Activated T-helper 1 cell treated with anti-CD3 and anti-CD28 coated beads, Interleukin-12 subunit alpha, Interleukin-12 subunit beta, Interleukin-2, Interleukin-4 antibody, amounts not matched to agents 30 ng/mL and 10 ng/mL and 1 ng/mL, durations not matched to agents 14 hours and 24 hours and 36 hours (primary cell): ENCODE results near the gene PHF11. TPM values are rescaled to one million over a fixed set of nuclear protein-coding genes. Genes with fewer than 3 reads are reported as not detected.
"Not testable (repeated sequence)": the region's sequence is repeated elsewhere in the genome, so short reads cannot be mapped to it uniquely, and the experiment has no call there.

Experiments used
- DNase-seq: peaks from one replicate; pipeline ENCODE4 v3.0.0; 2021; ENCODE audit warnings: low spot score
- H3K27ac Mint-ChIP-seq: one replicate; pipeline ENCODE4 v1.8.0; 2021; ENCODE audit warnings: mild to moderate bottlenecking, mixed read lengths
- H3K27me3 Mint-ChIP-seq: one replicate; pipeline ENCODE4 v1.8.0; 2022; ENCODE audit warnings: mild to moderate bottlenecking, moderate library complexity, mixed read lengths; ENCODE audit not compliant: insufficient read depth
- H3K36me3 Mint-ChIP-seq: one replicate; pipeline ENCODE4 v1.8.0; 2021; ENCODE audit warnings: low read depth, mixed read lengths
- H3K4me1 Mint-ChIP-seq: one replicate; pipeline ENCODE4 v1.8.0; 2021; ENCODE audit warnings: low read depth, mixed read lengths
- H3K4me3 Mint-ChIP-seq: one replicate; pipeline ENCODE4 v1.8.0; 2021; ENCODE audit warnings: mild to moderate bottlenecking, moderate library complexity, mixed read lengths
- H3K9me3 Mint-ChIP-seq: one replicate; pipeline ENCODE4 v1.8.0; 2021; ENCODE audit warnings: mixed read lengths
- intact Hi-C: fragments of 100-400 bp; cut with micrococcal nuclease; formaldehyde crosslinking; loops from one replicate; pipeline ENCODE4 v1.15.1; 2024
- total RNA-seq: library from RNA; stranded (reverse); gene quantifications from 2 replicates; pipeline ENCODE4 v1.2.3, GENCODE V29; 2022

Gene PHF11
- total RNA-seq, 1 donor from 2014 or later = 66.0 TPM

DNA sequence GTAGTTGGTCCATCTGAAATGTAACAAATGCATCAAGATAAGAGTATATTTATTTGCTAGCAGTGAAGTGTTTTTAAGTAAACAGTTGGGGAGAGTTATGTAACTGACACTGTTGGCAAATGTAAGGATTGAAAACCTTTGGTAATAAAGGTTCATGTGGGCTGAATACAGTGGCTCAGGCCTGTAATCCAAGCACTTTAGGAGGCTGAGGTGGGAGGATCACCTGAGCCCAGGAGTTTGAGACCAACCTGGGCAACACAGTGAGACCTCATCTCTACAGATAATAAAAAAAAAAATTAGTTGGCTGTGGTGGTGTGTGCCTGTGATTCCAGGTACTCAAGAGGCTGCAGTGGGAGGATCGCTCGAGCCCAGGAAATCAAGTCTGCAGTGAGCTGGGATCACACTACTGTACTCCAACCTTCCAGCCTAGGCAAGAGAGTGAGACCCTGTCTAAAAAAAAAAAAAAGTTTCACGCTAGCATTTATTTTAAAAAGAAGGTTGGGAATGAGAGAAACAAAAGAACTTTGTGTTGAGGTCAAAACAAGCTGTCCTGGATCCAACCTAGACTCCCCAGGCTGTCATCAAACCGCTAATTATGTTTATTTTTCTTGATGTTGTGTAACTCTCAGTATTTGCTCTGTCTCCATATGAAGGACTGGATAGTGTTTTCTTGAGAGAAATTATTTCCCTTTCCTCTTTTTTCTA is 31.0 kb upstream of the PHF11 start:
- no peak overlapping the region for H3K4me3 Mint-ChIP-seq
- no peaks in the 10 kb centered on the region for H3K27me3 Mint-ChIP-seq
- H3K4me1 Mint-ChIP-seq = no peaks in the 10 kb centered on the region
- H3K27ac Mint-ChIP-seq = no peak overlapping the region
- H3K36me3 Mint-ChIP-seq = peaks cover 52% of the 10 kb centered on the region
- DNase-seq = no peak
- peaks cover 14% of the 10 kb centered on the region for H3K9me3 Mint-ChIP-seq
- intact Hi-C loops = no loop called here

DNA sequence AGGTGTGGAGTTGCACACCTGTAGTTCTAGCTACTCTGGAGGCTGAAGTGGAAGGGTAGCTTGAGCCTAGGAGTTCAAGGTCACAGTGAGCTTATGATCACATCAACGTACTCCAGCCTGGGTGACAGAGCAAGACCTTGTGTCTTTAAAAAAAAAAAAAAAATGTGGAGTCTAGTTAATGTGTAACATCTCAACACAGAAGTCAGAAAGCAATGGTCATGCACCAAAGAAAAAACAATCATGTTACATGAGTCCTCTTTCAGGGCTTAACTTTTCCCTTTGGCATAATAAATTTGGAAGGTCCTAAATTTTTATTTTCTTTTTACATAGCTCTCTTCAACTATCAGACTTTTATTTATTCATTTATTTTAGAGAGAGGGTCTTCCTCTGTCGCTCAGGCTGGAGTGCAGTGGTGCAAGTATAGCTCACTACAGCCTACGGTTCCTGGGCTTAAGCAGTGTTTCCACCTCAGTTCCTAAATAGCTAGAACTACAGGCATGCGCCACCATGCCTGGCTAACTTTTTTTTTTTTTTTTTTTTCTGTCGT is 29.4 kb upstream of the PHF11 start:
- Mint-ChIP-seq H3K36me3 (peaks cover 50% of the 10 kb centered on the region), H3K27ac (no peak overlapping the region), H3K4me3 (no peak overlapping the region), H3K9me3 (peaks cover 14% of the 10 kb centered on the region), H3K27me3 (no peaks in the 10 kb centered on the region), H3K4me1 (no peaks in the 10 kb centered on the region)
- intact Hi-C loops = no loop called here
- DNase-seq = no peak

DNA sequence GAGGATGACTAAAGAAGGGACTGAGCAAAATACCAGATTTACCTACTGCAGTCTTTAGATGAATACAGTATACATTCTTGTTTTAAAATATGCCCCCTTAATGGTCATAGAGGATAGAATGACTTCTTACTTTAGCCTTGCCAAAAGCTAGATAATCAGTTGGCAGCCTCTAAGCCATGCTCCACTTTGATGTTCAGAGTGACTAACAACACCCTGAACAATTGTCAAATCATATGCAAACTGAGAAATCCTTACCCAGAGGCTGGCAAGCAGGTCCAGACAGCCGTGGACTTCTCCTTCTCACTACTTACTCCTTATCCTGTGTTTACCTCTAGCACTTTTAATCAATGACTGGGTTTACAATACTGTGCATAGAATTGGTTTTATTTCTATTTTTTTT is 23.6 kb upstream of the PHF11 start:
- intact Hi-C loops = no loop called here
- no peak overlapping the region for H3K27ac Mint-ChIP-seq
- H3K9me3 Mint-ChIP-seq = no peaks in the 10 kb centered on the region
- H3K4me1 Mint-ChIP-seq = no peaks in the 10 kb centered on the region
- no peak overlapping the region for H3K4me3 Mint-ChIP-seq
- H3K27me3 Mint-ChIP-seq = no peaks in the 10 kb centered on the region
- no peak for DNase-seq
- H3K36me3 Mint-ChIP-seq = peaks cover 29% of the 10 kb centered on the region

DNA sequence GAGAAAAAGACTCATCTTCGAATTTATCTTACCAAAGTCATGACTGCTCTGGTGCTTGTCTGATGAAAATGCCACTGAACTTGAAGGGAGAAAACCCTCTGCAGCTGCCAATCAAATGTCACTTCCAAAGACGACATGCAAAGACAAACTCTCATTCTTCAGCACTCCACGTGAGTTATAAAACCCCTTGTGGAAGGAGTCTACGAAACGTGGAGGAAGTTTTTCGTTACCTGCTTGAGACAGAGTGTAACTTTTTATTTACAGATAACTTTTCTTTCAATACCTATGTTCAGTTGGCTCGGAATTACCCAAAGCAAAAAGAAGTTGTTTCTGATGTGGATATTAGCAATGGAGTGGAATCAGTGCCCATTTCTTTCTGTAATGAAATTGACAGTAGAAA is 19.2 kb upstream of the PHF11 start:
- H3K9me3 Mint-ChIP-seq = no peaks in the 10 kb centered on the region
- H3K27ac Mint-ChIP-seq = no peak overlapping the region
- no peaks in the 10 kb centered on the region for H3K27me3 Mint-ChIP-seq
- H3K36me3 Mint-ChIP-seq = peaks cover 30% of the 10 kb centered on the region
- no peak for DNase-seq
- no peaks in the 10 kb centered on the region for H3K4me1 Mint-ChIP-seq
- intact Hi-C loops = no loop called here
- H3K4me3 Mint-ChIP-seq = no peak overlapping the region

DNA sequence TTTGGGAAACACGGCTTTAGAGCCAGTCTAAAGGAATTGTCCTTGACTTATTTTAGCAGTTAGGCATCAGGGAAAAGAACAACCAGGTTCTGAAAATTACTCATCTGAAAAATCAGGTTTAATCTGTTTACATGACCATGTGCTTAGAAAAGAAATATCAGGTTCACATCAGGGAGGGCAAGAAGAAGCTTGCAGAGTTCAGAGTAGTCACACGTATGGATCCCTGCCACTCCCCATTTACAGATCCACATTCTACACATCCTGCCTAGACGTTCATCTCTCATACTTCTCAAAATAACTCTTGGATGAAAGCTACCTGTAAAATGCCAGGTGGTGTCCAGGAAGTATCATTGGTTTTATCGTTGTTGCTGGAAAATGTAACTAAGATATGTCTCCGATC is 14.0 kb upstream of the PHF11 start:
- Mint-ChIP-seq H3K9me3 (no peaks in the 10 kb centered on the region), H3K4me1 (no peaks in the 10 kb centered on the region), H3K4me3 (no peak overlapping the region), H3K36me3 (peaks cover 38% of the 10 kb centered on the region), H3K27ac (no peak overlapping the region), H3K27me3 (no peaks in the 10 kb centered on the region)
- DNase-seq = no peak
- intact Hi-C loops = no loop called here

DNA sequence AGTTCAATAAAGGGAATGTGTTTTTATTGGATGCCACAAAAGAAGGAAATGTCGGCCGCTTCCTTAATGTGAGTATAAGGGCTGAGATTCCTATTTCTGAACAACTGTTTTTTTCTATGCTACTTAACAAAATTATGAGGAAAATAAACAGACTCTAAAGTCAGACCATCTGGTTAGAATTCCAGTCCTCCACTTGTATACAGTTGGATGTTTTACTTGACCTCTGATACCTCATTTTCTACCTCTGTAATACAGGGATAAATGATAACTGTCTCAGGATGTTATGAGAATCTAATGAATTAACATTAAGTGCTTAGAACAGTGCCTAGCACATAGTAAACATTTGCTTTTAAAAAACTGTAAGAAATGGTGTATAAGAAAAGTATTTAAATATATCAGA is 7.2 kb upstream of the PHF11 start:
- Mint-ChIP-seq H3K27ac (no peak overlapping the region), H3K4me1 (peaks cover 2% of the 10 kb centered on the region), H3K36me3 (peaks cover 23% of the 10 kb centered on the region), H3K27me3 (no peaks in the 10 kb centered on the region), H3K4me3 (no peak overlapping the region), H3K9me3 (no peaks in the 10 kb centered on the region)
- no peak for DNase-seq
- intact Hi-C loops = no loop called here

DNA sequence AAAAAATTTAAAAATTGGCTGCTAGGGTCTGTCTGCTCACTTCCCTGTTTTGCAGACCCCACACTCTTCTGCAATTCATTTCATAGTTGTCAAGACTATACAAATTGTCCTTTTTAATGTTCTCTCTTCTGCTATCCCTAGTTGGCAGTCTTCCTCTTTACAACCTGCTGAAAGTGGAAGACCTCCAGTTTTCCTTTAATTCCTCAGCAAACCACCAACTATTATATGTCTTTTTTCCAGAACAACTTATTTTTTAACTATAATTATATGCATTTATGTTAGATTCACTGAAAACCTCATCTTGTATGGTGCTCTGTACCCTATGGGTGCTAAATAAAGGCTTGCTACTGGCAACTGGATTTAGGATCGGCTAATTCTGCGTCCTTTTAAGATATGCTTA is 1.1 kb upstream of the PHF11 start:
- peak overlapping the region; percentile 96 for H3K4me3 Mint-ChIP-seq
- intact Hi-C loops = loop anchor here (1.0 to 5.0 kb wide), 11 partner anchors 40 to 1398 kb away; partner anchors contain the start of genes CAB39L, CDADC1, EBPL and SETDB2
- peak overlapping the region; percentile 99 for H3K27ac Mint-ChIP-seq
- peaks cover 47% of the 10 kb centered on the region for H3K4me1 Mint-ChIP-seq
- no peaks in the 10 kb centered on the region for H3K9me3 Mint-ChIP-seq
- H3K36me3 Mint-ChIP-seq = peaks cover 34% of the 10 kb centered on the region
- H3K27me3 Mint-ChIP-seq = no peaks in the 10 kb centered on the region
- no peak for DNase-seq

DNA sequence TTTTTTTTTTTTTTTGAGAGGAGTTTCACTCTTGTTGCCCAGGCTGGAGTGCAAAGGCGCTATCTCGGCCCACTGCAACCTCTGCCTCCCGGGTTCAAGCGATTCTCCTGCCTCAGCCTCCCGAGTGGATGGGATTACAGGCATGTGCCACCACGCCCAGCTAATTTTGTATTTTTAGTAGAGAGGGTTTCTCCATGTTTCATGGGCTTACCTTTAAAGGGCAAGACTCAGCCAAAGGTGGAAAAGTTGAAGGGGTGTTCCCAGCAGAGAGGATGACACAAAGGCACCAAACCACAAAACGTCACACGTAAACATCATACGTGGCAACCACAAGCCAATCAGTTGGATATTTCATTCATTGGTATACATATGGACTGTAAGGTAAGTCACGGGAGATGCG is 1.1 kb downstream of the PHF11 start:
- H3K27me3 Mint-ChIP-seq, H3K9me3 Mint-ChIP-seq: not testable (repeated sequence)
- peaks cover 42% of the 10 kb centered on the region for H3K36me3 Mint-ChIP-seq
- H3K4me1 Mint-ChIP-seq = peaks cover 57% of the 10 kb centered on the region
- peak; percentile 58 for DNase-seq
- H3K4me3 Mint-ChIP-seq = peak overlapping the region; percentile 88
- intact Hi-C loops = loop anchor here (2.0 to 5.0 kb wide), 4 partner anchors 195 to 740 kb away; partner anchors contain the start of gene EBPL
- peak overlapping the region; percentile 99 for H3K27ac Mint-ChIP-seq

DNA sequence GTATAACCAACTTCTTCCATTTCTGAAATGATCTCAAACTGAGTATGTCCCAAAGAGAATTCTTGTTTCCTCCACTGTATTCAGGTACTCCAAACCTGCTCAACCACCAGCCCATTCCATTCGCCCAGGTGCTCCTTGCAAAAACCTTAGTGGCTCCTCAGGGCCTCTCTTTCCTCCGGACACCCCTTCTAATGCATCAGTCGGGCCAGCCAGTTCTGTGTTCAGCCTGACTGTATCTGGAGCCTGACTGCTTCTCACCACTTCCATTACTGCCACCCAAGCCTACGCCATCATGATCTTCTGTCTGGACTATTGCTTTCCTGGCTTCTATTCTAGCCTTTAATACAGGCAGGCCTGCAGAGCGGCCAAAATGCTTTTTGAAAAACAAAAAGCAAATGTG is 1.5 kb downstream of the PHF11 start:
- Mint-ChIP-seq H3K4me3 (peak overlapping the region; percentile 88), H3K27me3 (no peaks in the 10 kb centered on the region), H3K4me1 (peaks cover 57% of the 10 kb centered on the region), H3K27ac (peak overlapping the region; percentile 99), H3K9me3 (no peaks in the 10 kb centered on the region), H3K36me3 (peaks cover 42% of the 10 kb centered on the region)
- intact Hi-C loops = loop anchor here (2.0 to 5.0 kb wide), 4 partner anchors 195 to 740 kb away; partner anchors contain the start of gene EBPL
- no peak for DNase-seq

DNA sequence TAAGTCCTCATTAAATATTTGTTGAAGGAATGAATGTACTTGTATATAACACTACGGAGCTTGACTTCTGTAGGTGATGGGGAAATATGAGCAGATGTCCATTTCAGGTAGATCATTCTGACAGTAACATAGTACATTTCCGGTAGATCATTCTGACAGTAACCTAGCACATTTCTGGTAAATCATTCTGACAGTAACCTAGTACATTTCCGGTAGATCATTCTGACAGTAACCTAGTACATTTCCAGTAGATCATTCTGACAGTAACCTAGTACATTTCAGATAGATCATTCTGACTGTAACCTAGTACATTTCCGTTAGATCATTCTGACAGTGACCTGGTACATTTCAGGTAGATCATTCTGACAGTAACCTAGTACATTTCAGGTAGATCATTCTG is 2.5 kb downstream of the PHF11 start:
- peak overlapping the region; percentile 99 for H3K27ac Mint-ChIP-seq
- intact Hi-C loops = loop anchor here (5.0 kb wide), 3 partner anchors 194 to 739 kb away; partner anchors contain the start of gene EBPL
- peaks cover 48% of the 10 kb centered on the region for H3K36me3 Mint-ChIP-seq
- H3K4me1 Mint-ChIP-seq = peaks cover 65% of the 10 kb centered on the region
- no peaks in the 10 kb centered on the region for H3K27me3 Mint-ChIP-seq
- peak overlapping the region; percentile 32 for H3K4me3 Mint-ChIP-seq
- no peaks in the 10 kb centered on the region for H3K9me3 Mint-ChIP-seq
- DNase-seq = no peak

DNA sequence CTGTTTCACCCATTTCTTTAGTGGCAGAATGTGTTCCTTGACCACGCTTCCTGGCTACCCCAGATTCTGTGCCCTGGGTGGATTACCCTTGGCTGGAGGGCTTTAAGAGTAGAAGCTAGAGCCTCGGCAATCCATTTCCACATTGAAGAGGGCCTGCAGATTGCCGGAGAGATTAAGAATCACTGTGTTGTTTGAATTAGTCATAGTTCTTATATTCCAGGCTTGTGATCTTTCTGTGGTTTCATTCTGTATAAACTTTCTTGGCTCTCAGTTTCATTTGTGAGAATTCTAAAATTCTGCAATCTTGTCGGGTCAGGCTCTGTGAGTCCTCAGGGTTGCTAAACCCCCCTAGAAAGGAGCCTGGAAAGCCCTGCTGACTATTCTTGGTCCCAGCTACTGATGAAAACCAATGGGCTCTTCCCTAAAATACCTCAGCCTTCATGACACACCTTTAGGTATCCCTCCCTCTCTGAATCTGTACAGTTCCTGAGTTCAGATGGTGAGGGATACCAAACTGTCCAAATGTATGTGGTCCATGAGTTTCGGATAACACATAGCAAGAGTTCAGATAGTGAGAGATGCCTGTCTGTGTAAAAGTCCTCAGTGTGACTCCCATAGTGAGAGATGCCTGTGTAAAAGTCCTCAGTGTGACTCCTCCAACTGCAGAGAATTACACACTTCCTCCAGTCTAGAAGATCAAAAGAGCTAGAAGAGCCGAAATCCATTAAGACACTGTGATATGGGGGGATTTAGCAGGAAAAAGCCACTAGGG is 4.3 kb downstream of the PHF11 start:
- Mint-ChIP-seq H3K4me3 (peak overlapping the region; percentile 36), H3K36me3 (peaks cover 53% of the 10 kb centered on the region), H3K27ac (peak overlapping the region; percentile 60), H3K27me3 (no peaks in the 10 kb centered on the region), H3K9me3 (no peaks in the 10 kb centered on the region), H3K4me1 (peaks cover 56% of the 10 kb centered on the region)
- DNase-seq = no peak
- intact Hi-C loops = loop anchor here (5.0 kb wide), 3 partner anchors 192 to 737 kb away; partner anchors contain the start of gene EBPL

DNA sequence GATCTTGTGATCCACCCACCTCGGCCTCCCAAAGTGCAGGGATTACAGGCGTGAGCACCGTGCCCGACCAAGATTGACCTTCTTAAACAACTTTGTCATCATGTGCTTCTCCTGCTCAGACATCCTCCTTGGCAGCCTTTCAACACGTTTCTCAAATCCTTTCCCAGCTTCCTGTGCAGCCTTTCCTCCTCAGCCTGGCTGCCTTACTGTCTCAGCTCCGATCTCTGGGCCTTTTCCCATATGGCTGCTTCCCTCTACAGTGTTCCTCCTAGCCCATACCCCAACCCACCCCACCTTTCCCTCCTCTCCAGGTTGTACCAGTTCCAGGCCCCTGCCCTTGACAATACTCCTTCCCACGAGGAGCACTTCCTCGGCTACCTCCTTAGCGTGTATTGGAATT is 7.2 kb downstream of the PHF11 start:
- intact Hi-C loops = no loop called here
- no peak for DNase-seq
- Mint-ChIP-seq H3K4me1 (peaks cover 53% of the 10 kb centered on the region), H3K36me3 (peaks cover 50% of the 10 kb centered on the region), H3K27me3 (no peaks in the 10 kb centered on the region), H3K4me3 (no peak overlapping the region), H3K9me3 (no peaks in the 10 kb centered on the region), H3K27ac (no peak overlapping the region)

DNA sequence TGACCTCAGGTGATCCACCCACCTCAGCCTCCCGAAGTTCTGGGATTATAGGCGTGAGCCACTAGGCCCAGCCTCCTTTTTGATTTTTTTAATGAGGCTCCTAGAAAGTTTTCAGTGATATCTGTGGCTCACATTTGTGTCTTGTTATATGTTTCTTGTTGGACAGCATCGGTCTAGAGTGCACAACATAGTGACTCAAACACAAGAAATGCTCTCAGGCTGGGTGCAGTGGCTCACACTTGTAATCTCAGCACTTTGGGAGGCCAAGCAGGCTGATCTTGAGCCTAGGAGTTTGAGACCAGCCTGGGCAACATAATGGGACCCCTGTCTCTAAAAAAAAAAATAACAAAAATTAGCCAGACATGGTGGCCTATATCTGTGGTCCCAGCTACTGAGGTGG is 8.2 kb downstream of the PHF11 start:
- H3K36me3 Mint-ChIP-seq = peaks cover 43% of the 10 kb centered on the region
- no peak overlapping the region for H3K4me3 Mint-ChIP-seq
- H3K27ac Mint-ChIP-seq = no peak overlapping the region
- peaks cover 43% of the 10 kb centered on the region for H3K4me1 Mint-ChIP-seq
- intact Hi-C loops = no loop called here
- no peaks in the 10 kb centered on the region for H3K9me3 Mint-ChIP-seq
- DNase-seq = no peak
- H3K27me3 Mint-ChIP-seq = no peaks in the 10 kb centered on the region
